Measurements from ENCODE around the gene CECR2.

Gene CECR2

GRCh38 chr22:17590586-17590985, 221.3 kb downstream of the CECR2 start:
- no peak for TF ChIP-seq CREB5 (CRISPR knock-in tag; IDR thresholded peaks at IDR 0.05; ENCODE audit: low read depth)
- no peak for TF ChIP-seq ZFP3 (CRISPR knock-in tag; IDR thresholded peaks at IDR 0.05)
- TF ChIP-seq ARNTL (CRISPR knock-in tag; IDR thresholded peaks at IDR 0.05; ENCODE audit: borderline replicate concordance, low read depth): no peak
- no peak for TF ChIP-seq CSRNP3 (CRISPR knock-in tag; IDR thresholded peaks at IDR 0.05)
- TF ChIP-seq TOX (CRISPR knock-in tag; IDR thresholded peaks at IDR 0.05; ENCODE audit: borderline replicate concordance): no peak
- TF ChIP-seq BACH2 (CRISPR knock-in tag; IDR thresholded peaks at IDR 0.05; ENCODE audit: borderline replicate concordance): no peak
- no peak for TF ChIP-seq ZNF70 (CRISPR knock-in tag; IDR thresholded peaks at IDR 0.05)
- no peak for TF ChIP-seq ISL1 (CRISPR knock-in tag; IDR thresholded peaks at IDR 0.05)
- no peak for TF ChIP-seq ZFP30 (CRISPR knock-in tag; IDR thresholded peaks at IDR 0.05)
- TF ChIP-seq ESRRG (CRISPR knock-in tag; IDR thresholded peaks at IDR 0.05): no peak
- TF ChIP-seq TCF4 (CRISPR knock-in tag; IDR thresholded peaks at IDR 0.05; ENCODE audit: borderline replicate concordance): no peak
- no peak for TF ChIP-seq OSR1 (CRISPR knock-in tag; IDR thresholded peaks at IDR 0.05)
- TF ChIP-seq TSHZ2 (CRISPR knock-in tag; IDR thresholded peaks at IDR 0.05): no peak
- no peak for TF ChIP-seq GLIS3 (CRISPR knock-in tag; IDR thresholded peaks at IDR 0.05)
- no peak for TF ChIP-seq POU6F1 (CRISPR knock-in tag; IDR thresholded peaks at IDR 0.05; ENCODE audit: borderline replicate concordance, low read depth)
- no peak for ATAC-seq

GRCh38 chr22:17592201-17592600, 222.9 kb downstream of the CECR2 start:
- TF ChIP-seq GLIS3 (CRISPR knock-in tag; IDR thresholded peaks at IDR 0.05) (no peak), BACH2 (CRISPR knock-in tag; IDR thresholded peaks at IDR 0.05; ENCODE audit: borderline replicate concordance) (no peak), ZFP30 (CRISPR knock-in tag; IDR thresholded peaks at IDR 0.05) (no peak), ZFP3 (CRISPR knock-in tag; IDR thresholded peaks at IDR 0.05) (no peak), PATZ1 (CRISPR knock-in tag; IDR thresholded peaks at IDR 0.05; ENCODE audit: borderline replicate concordance) (no peak), ISL1 (CRISPR knock-in tag; IDR thresholded peaks at IDR 0.05) (no peak), SNAI2 (CRISPR knock-in tag; IDR thresholded peaks at IDR 0.05) (no peak), OSR1 (CRISPR knock-in tag; IDR thresholded peaks at IDR 0.05) (no peak), TSHZ2 (CRISPR knock-in tag; IDR thresholded peaks at IDR 0.05) (no peak), ZNF70 (CRISPR knock-in tag; IDR thresholded peaks at IDR 0.05) (no peak), ZNF565 (CRISPR knock-in tag; conservative IDR thresholded peaks at IDR 0.05; ENCODE audit: low read depth) (no peak)
- ATAC-seq: no peak

Data from SK-N-SH treated with all-trans-retinoic acid at 6 μM for 48 hours (cell line).